Measurements from ENCODE around the gene GIMAP5.

DNA sequence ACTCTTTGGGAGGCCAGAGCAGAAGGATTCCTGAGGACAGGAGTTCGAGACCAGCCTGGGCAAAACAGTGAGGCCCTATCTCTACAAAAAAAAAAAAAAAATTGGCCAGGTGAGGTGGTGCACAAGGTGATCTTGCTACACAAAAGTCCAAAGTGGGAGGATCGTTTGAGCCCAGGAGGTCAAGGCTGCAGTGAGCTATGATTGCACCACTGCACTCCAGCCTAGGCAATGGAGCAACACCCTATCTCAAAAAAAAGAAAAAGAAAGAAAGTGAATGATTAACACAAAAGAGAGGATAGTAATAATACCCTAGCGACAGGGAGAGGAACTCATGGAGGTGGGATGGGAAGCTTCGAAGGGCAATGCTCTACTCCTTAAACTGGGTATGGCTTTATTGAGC is 32.5 kb downstream of the GIMAP5 start:
- TF ChIP-seq EZH2 (IDR thresholded peaks at IDR 0.05; ENCODE audit: insufficient read depth, low read length): no peak
- TF ChIP-seq, protein P1, sequence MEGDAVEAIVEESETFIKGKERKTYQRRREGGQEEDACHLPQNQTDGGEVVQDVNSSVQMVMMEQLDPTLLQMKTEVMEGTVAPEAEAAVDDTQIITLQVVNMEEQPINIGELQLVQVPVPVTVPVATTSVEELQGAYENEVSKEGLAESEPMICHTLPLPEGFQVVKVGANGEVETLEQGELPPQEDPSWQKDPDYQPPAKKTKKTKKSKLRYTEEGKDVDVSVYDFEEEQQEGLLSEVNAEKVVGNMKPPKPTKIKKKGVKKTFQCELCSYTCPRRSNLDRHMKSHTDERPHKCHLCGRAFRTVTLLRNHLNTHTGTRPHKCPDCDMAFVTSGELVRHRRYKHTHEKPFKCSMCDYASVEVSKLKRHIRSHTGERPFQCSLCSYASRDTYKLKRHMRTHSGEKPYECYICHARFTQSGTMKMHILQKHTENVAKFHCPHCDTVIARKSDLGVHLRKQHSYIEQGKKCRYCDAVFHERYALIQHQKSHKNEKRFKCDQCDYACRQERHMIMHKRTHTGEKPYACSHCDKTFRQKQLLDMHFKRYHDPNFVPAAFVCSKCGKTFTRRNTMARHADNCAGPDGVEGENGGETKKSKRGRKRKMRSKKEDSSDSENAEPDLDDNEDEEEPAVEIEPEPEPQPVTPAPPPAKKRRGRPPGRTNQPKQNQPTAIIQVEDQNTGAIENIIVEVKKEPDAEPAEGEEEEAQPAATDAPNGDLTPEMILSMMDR (IDR thresholded peaks at IDR 0.05; ENCODE audit: insufficient read depth, low read depth, low read length): no peak
